T-cell (primary cell): ENCODE measurements around the gene CTU2. TPM values are rescaled to one million over a fixed set of nuclear protein-coding genes. Genes with fewer than 3 reads are reported as not detected.
A peak's percentile ranks its signal among the peaks of the same experiment; 100 is the strongest.

Experiments used
- ATAC-seq, 4 experiments: fragments of 200-7000 bp in 3 of 4; fragments of 150-1000 bp in 1 of 4; cut with Tn5 transposase; replicated peaks in 1 of 4; 1 replicate in 3 of 4; 2 replicates in 1 of 4; pipeline ENCODE4 v1.10.0; 2021; ENCODE audit warnings: moderate library complexity in 3 of 4, mild to moderate bottlenecking in 2 of 4, moderate number of reproducible peaks in 1 of 4
- CTCF ChIA-PET, 2 donors: fragments of 300-600 bp; sonication (Branson Sonifier 250); formaldehyde crosslinking; loops; one replicate each; lab custom pipeline; 2022; ENCODE audit warnings: antibody characterized with exemption in 2 of 2; lab: Charles Lee
- POLR2A ChIA-PET, 2 donors: fragments of 300-600 bp; sonication (Branson Sonifier 250); formaldehyde crosslinking; loops; one replicate each; lab custom pipeline; 2022; ENCODE audit warnings: antibody characterized with exemption in 2 of 2; lab: Charles Lee
- DNase-seq, 35 experiments: peaks; one replicate each; pipeline versions ENCODE4 v3.0.0 to v3.0.0-alpha.2; 2013 to 2023
- H3K27ac ChIP-seq: one replicate; pipeline ENCODE4 v1.5.1; 2013; ENCODE audit warnings: low read length
- H3K27me3 ChIP-seq, 2 experiments: replicated peaks in 1 of 2; 1 replicate in 1 of 2; 2 replicates in 1 of 2; pipeline versions ENCODE4 v1.6.1 to v1.7.0; 2013; ENCODE audit warnings: low read length in 1 of 2, mixed read lengths in 1 of 2; ENCODE audit not compliant: control insufficient read depth in 2 of 2, insufficient read depth in 2 of 2; ENCODE audit errors: extremely low read depth in 1 of 2
- H3K36me3 ChIP-seq, 2 donors: 1 replicate in 1 of 2; 2 replicates in 1 of 2; pipeline versions ENCODE4 v1.6.1 to v1.7.0; 2013; ENCODE audit warnings: low read length in 1 of 2; ENCODE audit not compliant: control insufficient read depth in 2 of 2, insufficient read depth in 1 of 2; ENCODE audit errors: extremely low read depth in 1 of 2
- H3K4me1 ChIP-seq, 2 experiments: 1 replicate in 1 of 2; 2 replicates in 1 of 2; pipeline versions ENCODE4 v1.6.1 to v1.7.0; 2013; ENCODE audit warnings: low read length in 2 of 2, mixed read lengths in 1 of 2; ENCODE audit not compliant: insufficient read depth in 2 of 2, control insufficient read depth in 1 of 2; ENCODE audit errors: extremely low read depth in 1 of 2
- H3K4me3 ChIP-seq, 2 donors: 1 replicate in 1 of 2; 2 replicates in 1 of 2; pipeline versions ENCODE4 v1.5.1 to v1.7.0; 2013; ENCODE audit warnings: mild to moderate bottlenecking in 2 of 2, low read length in 1 of 2, moderate library complexity in 1 of 2; ENCODE audit not compliant: control insufficient read depth in 1 of 2; ENCODE audit errors: extremely low read depth in 1 of 2
- H3K9me3 ChIP-seq: 2 replicates; pipeline ENCODE4 v1.7.0; 2013
- H3K27ac Mint-ChIP-seq, 2 donors: one replicate each; pipeline ENCODE4 v1.8.0; 2020 to 2021; ENCODE audit warnings: mild to moderate bottlenecking in 2 of 2, mixed read lengths in 2 of 2
- H3K27me3 Mint-ChIP-seq, 2 donors: one replicate each; pipeline ENCODE4 v1.8.0; 2021 to 2022; ENCODE audit warnings: mixed read lengths in 2 of 2
- H3K36me3 Mint-ChIP-seq: one replicate; pipeline ENCODE4 v1.8.0; 2021; ENCODE audit warnings: mixed read lengths
- H3K4me1 Mint-ChIP-seq, 3 donors: one replicate each; pipeline ENCODE4 v1.8.0; 2020 to 2022; ENCODE audit warnings: mixed read lengths in 3 of 3, mild to moderate bottlenecking in 1 of 3
- H3K4me3 Mint-ChIP-seq, 3 donors: one replicate each; pipeline ENCODE4 v1.8.0; 2020 to 2022; ENCODE audit warnings: mild to moderate bottlenecking in 3 of 3, mixed read lengths in 3 of 3, moderate library complexity in 3 of 3
- H3K9me3 Mint-ChIP-seq, 3 donors: one replicate each; pipeline ENCODE4 v1.8.0; 2020 to 2022; ENCODE audit warnings: mixed read lengths in 3 of 3
- WGBS: methylation state at CpG from one replicate; pipeline ENCODE4 v1.1.5; 2013; ENCODE audit warnings: missing lambda C conversion rate; ENCODE audit not compliant: insufficient coverage; 5-methylcytosine and 5-hydroxymethylcytosine counted together
- total RNA-seq, 35 experiments: library from RNA in 6 of 35; stranded (reverse) in 6 of 35; fragments of 120-200 nt in 1 of 35; gene quantifications; one replicate each; pipeline versions ENCODE4 v1.2.1 to v1.2.4 and lab custom pipeline; 2013 to 2026

The CTU2 gene
- total RNA-seq, 5 donors from 2014 or later (not counting 1 experiment from before 2014, with no cell fraction given) = 30.1 to 39.5 (median 38.6) TPM

DNA sequence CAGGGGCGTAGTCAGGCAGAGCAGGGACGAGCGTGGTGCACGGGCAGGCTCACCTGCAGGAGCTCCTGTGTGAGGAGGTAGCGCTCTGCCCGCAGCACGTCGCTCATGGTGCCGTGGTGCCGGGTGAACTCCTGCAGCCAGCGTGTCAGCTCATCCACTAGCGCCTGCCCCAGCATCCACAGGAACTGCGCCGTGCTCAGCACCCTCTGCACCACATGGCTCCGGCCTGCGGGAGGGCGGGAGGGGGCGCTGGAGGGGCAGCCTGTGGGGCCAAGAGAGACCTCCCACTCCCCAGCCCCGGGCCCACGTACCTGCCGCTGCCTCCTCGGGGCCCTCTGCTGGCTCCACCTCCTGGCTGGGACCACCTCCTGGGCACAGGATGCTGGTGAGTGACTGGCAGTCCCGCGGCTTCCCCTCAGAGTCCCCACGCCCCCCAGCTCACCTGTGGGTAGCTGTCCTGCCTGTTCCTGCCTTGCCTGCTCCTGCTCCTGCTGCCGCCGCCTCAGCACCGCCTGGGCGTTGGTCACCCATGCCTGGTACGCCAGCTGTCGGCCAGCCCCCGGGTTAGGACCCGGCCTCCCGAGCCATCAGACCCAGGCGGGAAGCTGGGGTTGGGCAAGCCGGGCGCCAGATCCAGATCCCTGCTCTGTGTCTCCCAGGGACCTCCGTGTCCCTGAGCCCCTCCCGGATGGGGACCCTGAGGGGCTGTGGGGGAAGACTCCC lies 16.6 kb downstream of the CTU2 start:
- DNase-seq (no peak), ATAC-seq (no peak)
- Histone ChIP-seq H3K9me3 (no peaks in the 10 kb centered on the region), H3K27ac (no peak overlapping the region), H3K36me3 (peaks cover 46 to 94% of the 10 kb centered on the region in 2 donors), H3K4me3 (no peak overlapping the region), H3K4me1 (peaks cover 0 to 5% of the 10 kb centered on the region in 2 experiments), H3K27me3 (no peaks in the 10 kb centered on the region)
- ChIA-PET POLR2A (no interaction called here), CTCF (no interaction called here)
- no peak overlapping the region for H3K27ac Mint-ChIP-seq
- no peak overlapping the region for H3K4me3 Mint-ChIP-seq
- peaks cover 0 to 2% (median 0%) of the 10 kb centered on the region in 3 donors for H3K4me1 Mint-ChIP-seq
- H3K27me3 Mint-ChIP-seq = no peaks in the 10 kb centered on the region
- H3K9me3 Mint-ChIP-seq = no peaks in the 10 kb centered on the region
- peaks cover 25% of the 10 kb centered on the region for H3K36me3 Mint-ChIP-seq
- WGBS = 94% methylated on average over 26 of the region's 39 CpGs

DNA sequence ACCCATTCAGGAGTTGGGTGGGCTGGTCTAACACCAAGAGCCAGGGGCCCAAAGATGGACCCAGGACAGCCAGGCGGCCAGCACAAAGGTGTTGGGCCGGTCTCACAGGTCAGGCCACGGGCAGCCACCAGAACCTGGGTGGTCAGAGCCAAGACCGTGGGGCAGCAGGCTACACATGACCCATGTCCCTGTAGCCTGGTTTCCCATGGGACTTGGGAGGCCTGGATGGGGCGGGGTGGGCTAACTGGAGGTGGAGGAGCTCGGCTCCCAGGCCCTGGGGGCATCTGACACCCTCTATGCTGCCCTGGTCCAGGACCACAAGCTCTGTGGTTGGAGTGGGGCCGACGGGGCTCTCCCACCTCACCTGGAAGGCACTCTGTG lies 17.2 kb downstream of the CTU2 start:
- POLR2A ChIA-PET = no interaction called here
- peaks cover 41 to 91% of the 10 kb centered on the region in 2 donors for H3K36me3 ChIP-seq
- DNase-seq = no peak

DNA sequence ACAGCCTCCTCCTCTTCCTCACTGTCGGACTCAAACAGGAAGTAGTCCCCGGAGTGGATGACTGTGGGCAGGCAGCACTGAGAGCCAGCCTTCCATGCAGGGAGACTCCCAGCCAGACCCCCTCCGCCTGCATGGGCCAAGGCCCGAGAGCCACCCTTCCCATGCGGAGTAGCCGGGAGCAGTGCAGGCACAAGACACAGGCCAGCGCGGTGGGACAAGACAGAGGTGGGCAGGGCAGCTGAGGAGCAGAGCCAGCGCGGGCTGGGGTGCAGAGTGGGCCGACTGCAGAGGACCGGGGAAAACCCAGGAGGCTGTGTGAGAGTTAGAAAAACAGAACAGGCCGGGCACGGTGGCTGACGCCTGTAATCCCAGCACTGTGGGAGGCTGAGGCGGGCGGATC lies 17.6 kb downstream of the CTU2 start:
- Histone ChIP-seq H3K36me3 (peaks cover 41 to 87% of the 10 kb centered on the region in 2 donors), H3K27ac (no peak overlapping the region), H3K4me3 (no peak overlapping the region), H3K4me1 (peaks cover 0 to 5% of the 10 kb centered on the region in 2 experiments), H3K27me3 (no peaks in the 10 kb centered on the region), H3K9me3 (no peaks in the 10 kb centered on the region)
- ATAC-seq (no peak), DNase-seq (no peak)
- Mint-ChIP-seq H3K9me3 (no peaks in the 10 kb centered on the region), H3K27me3 (no peaks in the 10 kb centered on the region), H3K27ac (no peak overlapping the region), H3K4me1 (no peaks in the 10 kb centered on the region), H3K4me3 (no peak overlapping the region), H3K36me3 (peaks cover 22% of the 10 kb centered on the region)
- POLR2A ChIA-PET = no interaction called here
- CTCF ChIA-PET = no interaction called here
- WGBS = 95% methylated on average over 11 of the region's 17 CpGs

More for the DNA sequence above, 17.2 kb downstream of the CTU2 start:
- CTCF ChIA-PET = no interaction called here
- Histone ChIP-seq H3K27me3 (no peaks in the 10 kb centered on the region), H3K9me3 (no peaks in the 10 kb centered on the region), H3K4me3 (no peak overlapping the region), H3K4me1 (peaks cover 0 to 5% of the 10 kb centered on the region in 2 experiments), H3K27ac (no peak overlapping the region)
- Mint-ChIP-seq H3K27me3 (no peaks in the 10 kb centered on the region), H3K9me3 (no peaks in the 10 kb centered on the region), H3K27ac (no peak overlapping the region), H3K36me3 (peaks cover 22% of the 10 kb centered on the region), H3K4me1 (no peaks in the 10 kb centered on the region), H3K4me3 (no peak overlapping the region)
- WGBS = 91% methylated on average over 4 of the region's 8 CpGs
- ATAC-seq = no peak

DNA sequence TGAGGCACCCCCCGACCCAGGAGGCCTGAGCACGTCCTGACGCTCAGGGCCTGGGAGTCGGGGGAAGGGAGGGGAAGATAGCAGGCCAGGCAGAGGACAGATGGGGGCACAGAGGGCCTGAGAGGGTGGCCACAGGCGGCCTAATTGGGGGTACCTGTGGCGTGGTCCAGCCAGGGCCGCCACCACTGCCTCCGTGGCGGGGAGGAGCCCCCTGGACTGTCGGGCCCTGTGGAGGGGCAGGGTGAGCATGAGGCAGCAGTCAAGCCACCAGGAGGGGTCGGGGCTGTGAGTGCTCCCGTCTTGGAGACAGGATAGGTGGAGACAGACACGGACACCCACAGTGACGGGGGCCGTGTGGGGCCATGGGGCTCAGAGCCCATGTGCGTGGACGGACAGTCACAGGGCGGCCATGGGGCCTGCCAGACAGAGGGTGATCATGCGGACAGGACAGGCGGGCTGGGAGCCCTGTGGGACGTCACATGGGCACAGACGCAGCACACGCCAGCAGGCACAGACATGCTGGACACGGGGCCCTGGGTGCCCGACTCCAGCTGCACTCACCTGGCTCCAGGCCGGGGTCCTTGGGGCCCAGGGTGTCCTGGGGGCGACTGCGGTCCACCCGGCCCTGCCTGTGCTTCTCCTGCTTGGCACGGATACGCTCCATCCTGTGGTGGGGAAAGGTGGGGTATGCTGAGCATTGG lies 18.7 kb downstream of the CTU2 start:
- ChIA-PET POLR2A (no interaction called here), CTCF (no interaction called here)
- no peaks in the 10 kb centered on the region for H3K9me3 ChIP-seq
- H3K27ac Mint-ChIP-seq = no peak overlapping the region
- H3K4me3 ChIP-seq = no peak overlapping the region
- no peaks in the 10 kb centered on the region for H3K27me3 ChIP-seq
- 94% methylated on average over 28 of the region's 31 CpGs for WGBS
- DNase-seq (no peak), ATAC-seq (peak in 1 of 4 experiments; percentile 5)
- no peak overlapping the region for H3K27ac ChIP-seq
- no peak overlapping the region for H3K4me3 Mint-ChIP-seq
- H3K36me3 ChIP-seq = peaks cover 30 to 79% of the 10 kb centered on the region in 2 donors
- no peaks in the 10 kb centered on the region for H3K9me3 Mint-ChIP-seq
- peaks cover 0 to 2% of the 10 kb centered on the region in 2 experiments for H3K4me1 ChIP-seq
- H3K36me3 Mint-ChIP-seq = peaks cover 17% of the 10 kb centered on the region
- H3K27me3 Mint-ChIP-seq = no peaks in the 10 kb centered on the region
- no peaks in the 10 kb centered on the region for H3K4me1 Mint-ChIP-seq

DNA sequence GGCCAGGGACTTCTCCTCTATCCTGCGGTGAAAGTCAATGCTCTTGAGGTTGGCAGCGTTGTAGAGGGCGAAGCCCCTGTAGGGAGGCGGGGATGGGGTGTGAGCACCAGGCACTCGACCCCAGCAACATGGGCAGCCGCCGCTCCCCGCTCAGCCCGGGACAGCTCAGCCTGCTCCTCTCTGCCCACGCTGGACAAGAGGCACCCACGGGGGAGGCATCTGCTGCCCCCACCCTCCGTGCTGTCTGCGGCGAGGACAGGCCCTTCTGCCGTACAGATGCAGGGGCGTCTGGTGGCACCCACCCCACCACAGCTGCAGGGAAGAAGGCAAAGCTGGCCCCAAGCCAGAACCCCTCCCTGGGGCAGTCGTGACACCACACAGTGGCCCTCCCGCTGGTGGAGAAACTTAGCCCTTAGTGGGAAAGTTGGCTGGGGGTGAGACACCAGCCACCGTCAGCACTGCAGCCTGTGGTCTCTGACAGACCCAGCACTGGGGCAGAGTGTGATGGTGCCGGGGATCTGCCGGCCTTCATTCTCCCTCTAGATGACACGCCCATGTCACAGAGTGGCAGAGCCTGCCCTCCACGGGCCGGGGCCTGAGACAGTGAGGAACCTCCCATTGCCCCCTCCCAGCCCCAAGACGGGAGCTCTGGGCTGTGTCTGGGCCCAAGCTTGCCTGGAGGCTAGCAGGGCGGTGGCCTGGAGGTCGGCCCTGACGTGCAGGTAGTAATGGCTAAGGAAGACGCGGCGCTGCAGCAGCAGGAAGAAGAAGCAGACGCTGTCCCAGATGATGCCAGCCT lies 19.5 kb downstream of the CTU2 start:
- WGBS = 90% methylated on average over 28 of the region's 32 CpGs
- H3K9me3 Mint-ChIP-seq = no peaks in the 10 kb centered on the region
- CTCF ChIA-PET = no interaction called here

DNA sequence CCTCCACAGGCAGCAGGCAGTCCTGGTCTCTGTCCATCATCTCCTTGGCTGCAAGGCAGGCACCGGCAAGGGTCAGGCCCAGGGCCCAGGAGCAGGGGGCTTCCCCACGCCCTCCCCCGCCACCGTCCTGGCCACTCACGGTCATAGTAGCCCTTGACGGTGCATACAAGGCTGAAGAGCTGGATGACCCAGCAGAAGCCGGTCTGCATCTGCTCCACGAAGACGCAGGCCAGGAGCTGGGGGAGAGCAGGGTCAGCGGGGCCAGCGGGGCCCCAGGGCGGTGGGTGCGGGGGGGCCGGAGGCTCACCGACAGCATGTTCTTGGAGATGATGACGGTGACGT lies 20.1 kb downstream of the CTU2 start:
- WGBS = 94% methylated on average over 8 of the region's 17 CpGs
- H3K27ac Mint-ChIP-seq = no peak overlapping the region
- ATAC-seq (no peak), DNase-seq (no peak)
- H3K27me3 Mint-ChIP-seq = no peaks in the 10 kb centered on the region
- peaks cover 0 to 2% of the 10 kb centered on the region in 2 experiments for H3K4me1 ChIP-seq
- H3K4me3 ChIP-seq = no peak overlapping the region
- peaks cover 32 to 77% of the 10 kb centered on the region in 2 donors for H3K36me3 ChIP-seq
- ChIA-PET POLR2A (no interaction called here), CTCF (no interaction called here)
- H3K9me3 ChIP-seq = no peaks in the 10 kb centered on the region
- H3K27ac ChIP-seq = no peak overlapping the region
- peaks cover 0 to 3% (median 0%) of the 10 kb centered on the region in 3 donors for H3K4me1 Mint-ChIP-seq
- H3K9me3 Mint-ChIP-seq = no peaks in the 10 kb centered on the region
- H3K27me3 ChIP-seq = no peaks in the 10 kb centered on the region
- peaks cover 19% of the 10 kb centered on the region for H3K36me3 Mint-ChIP-seq
- no peak overlapping the region for H3K4me3 Mint-ChIP-seq

More for the DNA sequence above, 19.5 kb downstream of the CTU2 start:
- no peaks in the 10 kb centered on the region for H3K27me3 ChIP-seq
- Mint-ChIP-seq H3K4me1 (no peaks in the 10 kb centered on the region), H3K27ac (no peak overlapping the region), H3K4me3 (no peak overlapping the region), H3K36me3 (peaks cover 14% of the 10 kb centered on the region), H3K27me3 (no peaks in the 10 kb centered on the region)
- POLR2A ChIA-PET = no interaction called here
- H3K4me3 ChIP-seq = no peak overlapping the region
- H3K9me3 ChIP-seq = no peaks in the 10 kb centered on the region
- no peak for DNase-seq
- H3K36me3 ChIP-seq = peaks cover 28 to 77% of the 10 kb centered on the region in 2 donors
- H3K27ac ChIP-seq = no peak overlapping the region
- no peak for ATAC-seq
- peaks cover 0 to 2% of the 10 kb centered on the region in 2 experiments for H3K4me1 ChIP-seq
